Ishikawa (cell line): Measurements from ENCODE around the gene GLIPR1L2.

Experiments used
- CEBPB ChIP-seq: IDR thresholded peaks from 2 replicates; pipeline ENCODE4 v1.6.1; 2012
- CREB1 ChIP-seq: IDR thresholded peaks from 2 replicates; pipeline ENCODE4 v1.6.1; 2012; ENCODE audit warnings: low read depth
- EGR1 ChIP-seq: IDR thresholded peaks from 2 replicates; pipeline ENCODE4 v1.6.1; 2012
- EP300 ChIP-seq: IDR thresholded peaks from 2 replicates; pipeline ENCODE4 v1.6.1; 2012; ENCODE audit warnings: borderline replicate concordance
- FOXM1 ChIP-seq: IDR thresholded peaks from 2 replicates; pipeline ENCODE4 v1.6.1; 2012; ENCODE audit warnings: low read depth, borderline replicate concordance
- MAX ChIP-seq: IDR thresholded peaks from 2 replicates; pipeline ENCODE4 v1.6.1; 2012
- NFIC ChIP-seq: IDR thresholded peaks from 2 replicates; pipeline ENCODE4 v1.6.1; 2012
- RAD21 ChIP-seq: IDR thresholded peaks from 2 replicates; pipeline ENCODE4 v1.6.1; 2012; ENCODE audit warnings: low read depth
- REST ChIP-seq: IDR thresholded peaks from 2 replicates; pipeline ENCODE4 v1.6.1; 2012; ENCODE audit warnings: low read depth, mild to moderate bottlenecking
- TAF1 ChIP-seq: IDR thresholded peaks from 2 replicates; pipeline ENCODE4 v1.6.1; 2012; ENCODE audit warnings: low read depth, mild to moderate bottlenecking
- TCF12 ChIP-seq: IDR thresholded peaks from 2 replicates; pipeline ENCODE4 v1.6.1; 2012; ENCODE audit warnings: low read depth
- TEAD4 ChIP-seq: IDR thresholded peaks from 2 replicates; pipeline ENCODE4 v1.6.1; 2012
- USF1 ChIP-seq: IDR thresholded peaks from 2 replicates; pipeline ENCODE4 v1.6.1; 2012
- YY1 ChIP-seq: IDR thresholded peaks from 2 replicates; pipeline ENCODE4 v1.6.1; 2012; ENCODE audit warnings: low read depth
- ZBTB7A ChIP-seq: IDR thresholded peaks from 2 replicates; pipeline ENCODE4 v1.6.1; 2012; ENCODE audit warnings: low read depth

Gene GLIPR1L2

GRCh38 chr12:75427491-75427890, 36.6 kb downstream of the GLIPR1L2 start:
- no peak for TF ChIP-seq TCF12
- no peak for TF ChIP-seq FOXM1
- no peak for TF ChIP-seq NFIC
- TF ChIP-seq TAF1 = no peak
- TF ChIP-seq ZBTB7A = no peak
- TF ChIP-seq YY1 = no peak
- no peak for TF ChIP-seq RAD21
- no peak for TF ChIP-seq MAX
- TF ChIP-seq CREB1 = no peak
- no peak for TF ChIP-seq EGR1
- TF ChIP-seq EP300 = no peak

- no peak for TF ChIP-seq EGR1
- no peak for TF ChIP-seq NFIC
- TF ChIP-seq RAD21 = no peak
- no peak for TF ChIP-seq USF1
- TF ChIP-seq TEAD4 = no peak
- no peak for TF ChIP-seq TAF1
- TF ChIP-seq ZBTB7A = no peak
Observed at GRCh38 chr12:75428767-75429166, 37.9 kb downstream of the GLIPR1L2 start.

GRCh38 chr12:75432924-75433323, 42.0 kb downstream of the GLIPR1L2 start:
- no peak for TF ChIP-seq TEAD4
- no peak for TF ChIP-seq REST
- no peak for TF ChIP-seq YY1

- no peak for TF ChIP-seq NFIC
- no peak for TF ChIP-seq CEBPB
- no peak for TF ChIP-seq ZBTB7A
- no peak for TF ChIP-seq TAF1
- TF ChIP-seq EGR1 = no peak
- no peak for TF ChIP-seq TCF12
- TF ChIP-seq TEAD4 = no peak
- TF ChIP-seq EP300 = no peak
- no peak for TF ChIP-seq MAX
- no peak for TF ChIP-seq USF1
- no peak for TF ChIP-seq RAD21
- TF ChIP-seq REST = no peak
- TF ChIP-seq CREB1 = no peak
- TF ChIP-seq FOXM1 = no peak
- TF ChIP-seq YY1 = no peak
Observed at GRCh38 chr12:75437564-75437963, 46.7 kb downstream of the GLIPR1L2 start.

- TF ChIP-seq YY1 = no peak
- no peak for TF ChIP-seq REST
- TF ChIP-seq RAD21 = no peak
- no peak for TF ChIP-seq NFIC
- TF ChIP-seq CREB1 = no peak
- no peak for TF ChIP-seq ZBTB7A
- TF ChIP-seq TEAD4 = no peak
- TF ChIP-seq MAX = no peak
- TF ChIP-seq CEBPB = no peak
- TF ChIP-seq TCF12 = no peak
Observed at GRCh38 chr12:75438059-75438754, 47.3 kb downstream of the GLIPR1L2 start.
